Fibroblast of lung (primary cell): Measurements from ENCODE around the gene TRNP1. TPM values are rescaled to one million over a fixed set of nuclear protein-coding genes. Genes with fewer than 3 reads are reported as not detected.

Source experiments
- DNase-seq, 2 donors: peaks; one replicate each; pipeline versions ENCODE4 v3.0.0 to v3.0.0-alpha.2; 2010; ENCODE audit warnings: low read depth in 2 of 2
- H2AFZ ChIP-seq: 2 replicates; pipeline ENCODE4 v1.5.1; 2012; ENCODE audit warnings: low read length, control low read depth, inconsistent platforms
- H3K27ac ChIP-seq: 2 replicates; pipeline ENCODE4 v1.5.1; 2011; ENCODE audit warnings: low read length, control low read depth; ENCODE audit not compliant: insufficient read depth
- H3K27me3 ChIP-seq: 2 replicates; pipeline ENCODE4 v1.5.1; 2011; ENCODE audit warnings: mild to moderate bottlenecking, low read length; ENCODE audit not compliant: control insufficient read depth, insufficient read depth
- H3K36me3 ChIP-seq: 2 replicates; pipeline ENCODE4 v1.5.1; 2011; ENCODE audit warnings: low read length; ENCODE audit not compliant: control insufficient read depth, insufficient read depth
- H3K4me1 ChIP-seq: 2 replicates; pipeline ENCODE4 v1.5.1; 2011; ENCODE audit warnings: low read length; ENCODE audit not compliant: control insufficient read depth, insufficient read depth; ENCODE audit errors: extremely low read depth
- H3K4me2 ChIP-seq: 2 replicates; pipeline ENCODE4 v1.5.1; 2011; ENCODE audit warnings: low read length, control low read depth; ENCODE audit not compliant: insufficient read depth; ENCODE audit errors: extremely low read depth
- H3K4me3 ChIP-seq, 4 experiments: fragments of 200-600 bp in 1 of 4; sonication (generic) in 1 of 4; replicated peaks in 1 of 4; 2 replicates each; pipeline ENCODE4 v1.5.1; 2011 to 2016; ENCODE audit warnings: low read length in 4 of 4, low read depth in 3 of 4, mild to moderate bottlenecking in 3 of 4, control low read depth in 2 of 4, inconsistent platforms in 1 of 4, mixed read lengths in 1 of 4; ENCODE audit not compliant: insufficient read depth in 1 of 4; ENCODE audit errors: control extremely low read depth in 1 of 4
- H3K79me2 ChIP-seq: 2 replicates; pipeline ENCODE4 v1.5.1; 2012; ENCODE audit warnings: mild to moderate bottlenecking, low read length, inconsistent platforms; ENCODE audit not compliant: control insufficient read depth, insufficient read depth
- H3K9ac ChIP-seq: 2 replicates; pipeline ENCODE4 v1.5.1; 2011; ENCODE audit warnings: mild to moderate bottlenecking, low read length, control low read depth; ENCODE audit not compliant: insufficient read depth
- H3K9me3 ChIP-seq: 2 replicates; pipeline ENCODE4 v1.5.1; 2012; ENCODE audit warnings: low read depth, low read length; ENCODE audit not compliant: control insufficient read depth, insufficient read depth
- H4K20me1 ChIP-seq: 2 replicates; pipeline ENCODE4 v1.5.1; 2011; ENCODE audit warnings: low read length; ENCODE audit not compliant: control insufficient read depth, insufficient read depth; ENCODE audit errors: extremely low read depth
- EZH2 ChIP-seq: IDR thresholded peaks from 2 replicates; pipeline ENCODE4 v1.5.1; 2012; ENCODE audit warnings: low read length, control low read depth, mild to moderate bottlenecking; ENCODE audit errors: missing control alignments
- polyA plus RNA-seq, 2 donors: library from polyadenylated mRNA; depleted of rRNA in 1 of 2; stranded (reverse) in 1 of 2; unstranded in 1 of 2; fragments of >200 nt; gene quantifications; 2 replicates each; pipeline ENCODE4 v1.2.1, GENCODE V29; 2011 to 2012; ENCODE audit warnings: missing spikeins in 1 of 2
- total RNA-seq: library from RNA; depleted of rRNA; stranded (reverse); fragments of >200 nt; gene quantifications from 2 replicates; pipeline ENCODE4 v1.2.1, GENCODE V29; 2014
- TF ChIP-seq, protein P1 (sequence below), 2 donors: IDR thresholded peaks in 1 of 2; conservative IDR thresholded peaks in 1 of 2; 1 replicate in 1 of 2; 2 replicates in 1 of 2; pipeline ENCODE4 v1.5.1; 2011 to 2012; ENCODE audit warnings: low read length in 2 of 2, control low read depth in 1 of 2, inconsistent platforms in 1 of 2, low read depth in 1 of 2, mild to moderate bottlenecking in 1 of 2

Gene TRNP1
- total and polyA plus RNA-seq, 2 donors (not counting 1 experiment from before 2014, with no cell fraction given), result 16.2 to 32.6 TPM

DNA sequence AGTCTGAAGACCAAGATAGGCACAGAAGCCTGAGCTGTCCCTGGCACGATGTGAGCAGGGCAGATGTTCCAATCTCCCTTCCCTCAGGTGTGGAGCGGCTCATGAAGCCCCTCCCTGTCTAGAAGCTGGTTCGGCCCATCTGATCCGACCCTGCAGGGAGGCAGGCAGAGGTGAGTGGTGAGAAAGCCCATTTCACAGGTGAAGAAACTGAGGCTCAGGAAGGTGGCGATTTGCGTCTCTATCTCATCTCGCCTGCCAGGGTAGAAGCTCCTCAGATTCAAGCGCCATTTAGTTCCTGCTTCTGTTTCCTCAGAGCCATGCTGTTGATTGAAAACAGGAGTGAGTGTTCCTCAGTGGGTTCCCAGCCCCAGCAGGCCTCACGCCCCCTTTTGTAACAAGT lies 36.0 kb downstream of the TRNP1 start:
- TF ChIP-seq EZH2, result no peak
- no peaks in the 10 kb centered on the region for H3K27me3 ChIP-seq
- no peak for DNase-seq

DNA sequence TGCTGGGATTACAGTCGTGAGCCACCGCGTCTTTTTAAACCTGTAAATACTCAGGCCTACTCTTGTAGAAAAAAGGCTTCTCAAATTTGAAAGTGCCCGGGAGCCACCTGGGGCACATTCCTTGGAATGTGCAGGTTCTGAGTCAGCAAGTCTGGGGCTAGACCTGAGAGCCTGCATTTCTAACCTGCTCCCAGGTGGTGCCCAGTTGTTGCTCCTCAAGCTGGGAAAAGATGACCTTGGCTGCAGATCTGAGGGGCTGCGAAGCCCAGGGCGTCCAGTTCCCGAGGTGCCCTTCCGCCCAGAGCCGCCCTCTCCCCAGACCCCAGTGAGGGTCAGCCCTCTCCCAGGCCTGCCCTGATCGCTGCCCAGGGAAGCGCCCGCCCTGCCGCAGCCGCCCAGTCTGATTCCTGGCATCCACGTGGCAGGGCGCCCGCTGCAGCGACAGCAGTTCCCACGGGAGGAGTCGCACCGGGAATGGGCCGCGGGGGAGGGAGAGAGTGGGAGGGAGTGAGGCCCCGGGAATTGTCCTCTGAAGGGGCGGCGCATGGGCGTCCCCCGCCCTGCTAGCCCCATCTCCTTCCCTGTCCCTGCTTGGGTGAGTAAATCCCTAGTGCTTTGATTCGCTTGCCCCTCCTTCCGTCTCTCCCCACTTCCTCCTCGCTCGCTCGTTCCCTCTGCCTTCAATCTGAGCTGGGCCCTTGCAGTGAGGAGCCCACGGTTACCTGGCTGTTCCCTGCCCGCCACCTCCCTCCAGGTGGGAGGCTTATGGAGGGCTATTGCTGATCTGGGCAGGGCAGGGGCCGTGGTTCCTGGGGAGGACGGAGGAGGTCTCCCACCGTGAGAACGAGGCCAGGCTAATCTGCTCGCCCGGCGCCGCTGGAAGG lies 38.0 kb downstream of the TRNP1 start:
- no peaks in the 10 kb centered on the region for H4K20me1 ChIP-seq
- H3K4me3 ChIP-seq, result peak overlapping the region in 3 of 4 experiments; percentile 11 to 45 (median 26)
- peak; percentile 73 to 83 for DNase-seq
- H3K27ac ChIP-seq, result no peak overlapping the region
- H3K4me1 ChIP-seq, result peaks cover 15% of the 10 kb centered on the region
- H3K79me2 ChIP-seq, result no peaks in the 10 kb centered on the region
- peak overlapping the region; percentile 79 for H2AFZ ChIP-seq
- H3K36me3 ChIP-seq, result no peaks in the 10 kb centered on the region
- no peaks in the 10 kb centered on the region for H3K9me3 ChIP-seq
- H3K4me2 ChIP-seq, result peak overlapping the region; percentile 77
- peak overlapping the region; percentile 33 for H3K9ac ChIP-seq
- TF ChIP-seq, protein P1, sequence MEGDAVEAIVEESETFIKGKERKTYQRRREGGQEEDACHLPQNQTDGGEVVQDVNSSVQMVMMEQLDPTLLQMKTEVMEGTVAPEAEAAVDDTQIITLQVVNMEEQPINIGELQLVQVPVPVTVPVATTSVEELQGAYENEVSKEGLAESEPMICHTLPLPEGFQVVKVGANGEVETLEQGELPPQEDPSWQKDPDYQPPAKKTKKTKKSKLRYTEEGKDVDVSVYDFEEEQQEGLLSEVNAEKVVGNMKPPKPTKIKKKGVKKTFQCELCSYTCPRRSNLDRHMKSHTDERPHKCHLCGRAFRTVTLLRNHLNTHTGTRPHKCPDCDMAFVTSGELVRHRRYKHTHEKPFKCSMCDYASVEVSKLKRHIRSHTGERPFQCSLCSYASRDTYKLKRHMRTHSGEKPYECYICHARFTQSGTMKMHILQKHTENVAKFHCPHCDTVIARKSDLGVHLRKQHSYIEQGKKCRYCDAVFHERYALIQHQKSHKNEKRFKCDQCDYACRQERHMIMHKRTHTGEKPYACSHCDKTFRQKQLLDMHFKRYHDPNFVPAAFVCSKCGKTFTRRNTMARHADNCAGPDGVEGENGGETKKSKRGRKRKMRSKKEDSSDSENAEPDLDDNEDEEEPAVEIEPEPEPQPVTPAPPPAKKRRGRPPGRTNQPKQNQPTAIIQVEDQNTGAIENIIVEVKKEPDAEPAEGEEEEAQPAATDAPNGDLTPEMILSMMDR (conservative IDR thresholded peaks at IDR 0.05 in 1 of 2, IDR thresholded peaks at IDR 0.05 in 1 of 2; ENCODE audit: low read depth in 1 of 2, low read length in 2 of 2), result no peak
- TF ChIP-seq EZH2, result no peak
- H3K27me3 ChIP-seq, result no peaks in the 10 kb centered on the region

More for the DNA sequence above, 36.0 kb downstream of the TRNP1 start:
- no peaks in the 10 kb centered on the region for H3K9me3 ChIP-seq
- H2AFZ ChIP-seq, result no peak overlapping the region
- H3K79me2 ChIP-seq, result no peaks in the 10 kb centered on the region
- H3K27ac ChIP-seq, result no peak overlapping the region
- H3K9ac ChIP-seq, result no peak overlapping the region
- H3K36me3 ChIP-seq, result no peaks in the 10 kb centered on the region
- H3K4me1 ChIP-seq, result peaks cover 15% of the 10 kb centered on the region
- H4K20me1 ChIP-seq, result no peaks in the 10 kb centered on the region
- no peak overlapping the region for H3K4me2 ChIP-seq
- H3K4me3 ChIP-seq, result no peak overlapping the region

DNA sequence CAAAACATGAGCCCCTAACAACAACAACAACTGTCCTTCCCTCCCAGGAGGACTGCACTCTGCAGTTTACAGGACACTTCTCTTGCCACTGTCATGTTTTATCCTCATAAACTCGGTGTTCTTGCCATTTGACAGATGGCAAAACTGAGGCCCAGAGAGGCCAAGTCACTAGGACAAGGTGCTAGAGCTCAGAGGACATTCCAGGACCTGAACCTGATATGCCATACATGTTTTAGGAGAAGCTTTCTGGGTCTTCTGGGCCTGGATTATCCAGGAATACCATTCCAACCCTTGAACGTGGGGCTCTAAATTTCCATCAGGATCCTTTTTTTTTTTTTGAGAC lies 38.6 kb downstream of the TRNP1 start:
- no peak overlapping the region for H3K27ac ChIP-seq
- DNase-seq, result no peak
- peak overlapping the region; percentile 79 for H2AFZ ChIP-seq
- peak overlapping the region; percentile 77 for H3K4me2 ChIP-seq
- H4K20me1 ChIP-seq, result no peaks in the 10 kb centered on the region
- H3K4me3 ChIP-seq, result peak overlapping the region in 1 of 4 experiments; percentile 45
- H3K36me3 ChIP-seq, result no peaks in the 10 kb centered on the region
- no peaks in the 10 kb centered on the region for H3K9me3 ChIP-seq
- TF ChIP-seq EZH2, result no peak
- H3K27me3 ChIP-seq, result no peaks in the 10 kb centered on the region
- H3K4me1 ChIP-seq, result peaks cover 15% of the 10 kb centered on the region
- no peaks in the 10 kb centered on the region for H3K79me2 ChIP-seq
- no peak overlapping the region for H3K9ac ChIP-seq
